Muscle of arm (tissue), 12 donors: ENCODE results near the gene HEBP2. TPM values are rescaled to one million over a fixed set of nuclear protein-coding genes. Genes with fewer than 3 reads are reported as not detected.

ENCODE experiments used
- DNase-seq: peaks from one replicate; pipeline ENCODE4 v3.0.0-alpha.2; 2013
- polyA plus RNA-seq, 12 donors: library from polyadenylated mRNA; unstranded; fragments of 120-200 nt; gene quantifications; one replicate each; pipeline ENCODE4 v1.2.1, GENCODE V29; 2013; ENCODE audit not compliant: insufficient read length in 12 of 12

HEBP2 gene
- polyA plus RNA-seq, 12 donors: 30.8 to 71.7 (median 47.2) TPM; not detected in 1

- DNase-seq: no peak
Observed at GRCh38 chr6:138450445-138450844, 46.4 kb downstream of the HEBP2 start.

- no peak for DNase-seq
Observed at GRCh38 chr6:138451043-138451442, 47.0 kb downstream of the HEBP2 start.

GRCh38 chr6:138454981-138455706 lies 51.1 kb downstream of the HEBP2 start:
- DNase-seq: no peak

- no peak for DNase-seq
Observed at GRCh38 chr6:138455746-138456400, 51.9 kb downstream of the HEBP2 start.

- no peak for DNase-seq
Observed at GRCh38 chr6:138456401-138456790, 52.4 kb downstream of the HEBP2 start.

GRCh38 chr6:138461647-138462046 lies 57.6 kb downstream of the HEBP2 start:
- DNase-seq: no peak

GRCh38 chr6:138464085-138464484 lies 60.1 kb downstream of the HEBP2 start:
- no peak for DNase-seq

GRCh38 chr6:138465007-138465645 lies 61.1 kb downstream of the HEBP2 start:
- DNase-seq: no peak

- DNase-seq: no peak
Observed at GRCh38 chr6:138467901-138468300, 63.9 kb downstream of the HEBP2 start.

GRCh38 chr6:138468320-138469015 lies 64.4 kb downstream of the HEBP2 start:
- DNase-seq: no peak

Other genes starting within 250 kb of the HEBP2 start
- 1 to 10 TPM in 5 of 12 donors, under 1 TPM in 6, not detected in 1; 0.36 to 4.2 (median 0.82) TPM for gene ARFGEF3, start 242.3 kb upstream of the HEBP2 start, polyA plus RNA-seq
- gene PBOV1, start 185.7 kb upstream of the HEBP2 start, polyA plus RNA-seq: under 1 TPM in 2 of 12 donors, not detected in 10; 0.05 to 0.07 TPM
- gene SMIM28, start 26.3 kb upstream of the HEBP2 start, polyA plus RNA-seq: not detected
- 100 to 1,000 TPM in 1 of 12 donors, 10 to 100 TPM in 11; 19.2 to 257 (median 26.3) TPM for gene NHSL1, start 95.3 kb downstream of the HEBP2 start, polyA plus RNA-seq